ENCODE data around the gene AFG3L2. TPM values are rescaled to one million over a fixed set of nuclear protein-coding genes. Genes with fewer than 3 reads are reported as not detected.

AFG3L2 gene
- total RNA-seq, 1 experiment from 2014 or later: 73.5 TPM

- Histone ChIP-seq H2BK12ac (ENCODE audit: insufficient read length, low read depth, low read length) (no peak overlapping the region), H2BK120ac (ENCODE audit: low read depth, low read length, poor library complexity, severe bottlenecking) (no peak overlapping the region), H4K8ac (replicated peaks; ENCODE audit: insufficient read length, low read depth, low read length) (no peak overlapping the region), H3K9ac (ENCODE audit: extremely low read depth, insufficient read length, low read length) (no peak overlapping the region), H4K91ac (ENCODE audit: insufficient read length, low read depth, low read length) (no peak overlapping the region), H3K18ac (ENCODE audit: insufficient read length, low read depth, low read length) (peak overlapping the region; percentile 6), H2AFZ (ENCODE audit: low read length) (no peak overlapping the region), H3K23me2 (ENCODE audit: insufficient read length, low read depth, low read length, poor library complexity, severe bottlenecking) (no peaks in the 10 kb centered on the region), H2AK5ac (ENCODE audit: insufficient read length, low read length) (no peak overlapping the region), H3K27me3 (ENCODE audit: insufficient read depth, low read length) (no peaks in the 10 kb centered on the region), H3K4me2 (ENCODE audit: insufficient read depth, insufficient read length, low read length) (peak overlapping the region; percentile 17), H3K23ac (ENCODE audit: insufficient read length, low read depth, low read length) (no peak overlapping the region), H3K4ac (ENCODE audit: low read depth, low read length) (no peak overlapping the region), H3K79me1 (ENCODE audit: insufficient read depth, low read depth, low read length, poor library complexity, severe bottlenecking) (no peaks in the 10 kb centered on the region), H3K14ac (ENCODE audit: insufficient read depth, low read length) (no peak overlapping the region), H4K5ac (ENCODE audit: insufficient read length, low read depth, low read length) (no peak overlapping the region), H2BK20ac (ENCODE audit: low read depth, low read length, poor library complexity, severe bottlenecking) (no peak overlapping the region), H3K9me3 (ENCODE audit: control insufficient read depth, low read depth, low read length) (no peaks in the 10 kb centered on the region), H4K20me1 (ENCODE audit: control insufficient read depth, insufficient read depth, insufficient read length) (no peaks in the 10 kb centered on the region), H3K56ac (ENCODE audit: insufficient read length, low read depth, low read length) (no peak overlapping the region), H2BK5ac (ENCODE audit: insufficient read length, low read length) (no peak overlapping the region), H3T11ph (ENCODE audit: low read length) (no peak overlapping the region), H3K4me1 (ENCODE audit: insufficient read depth, low read length) (peaks cover 33% of the 10 kb centered on the region; the same call in 1 of the 2 replicates), H3K79me2 (ENCODE audit: insufficient read depth, low read length) (no peaks in the 10 kb centered on the region), H2BK15ac (ENCODE audit: low read depth, low read length) (no peak overlapping the region), H3K27ac (ENCODE audit: insufficient read length, low read depth, low read length) (peak overlapping the region; percentile 0)
- DNase-seq: no peak
- Mint-ChIP-seq H3K27ac (peak overlapping the region; percentile 93 to 99 (median 94)), H3K36me3 (ENCODE audit: insufficient read depth in 1 of 3, low read depth in 3 of 3) (peaks cover 12 to 19% (median 14%) of the 10 kb centered on the region in 3 experiments), H3K9me3 (peaks cover 0 to 5% of the 10 kb centered on the region in 2 experiments; a peak in 2 of 5 replicates), H3K4me1 (peaks cover 50 to 57% of the 10 kb centered on the region in 2 experiments), H3K4me3 (peak overlapping the region; percentile 34 to 71), H3K27me3 (ENCODE audit: low read depth) (no peaks in the 10 kb centered on the region)
- TF ChIP-seq CTCF (conservative IDR thresholded peaks at IDR 0.05): no peak
- no CpG with 5 or more reads among the region's 2 CpGs for WGBS (ENCODE audit: extremely low coverage, insufficient read length, low lambda C conversion rate)
Measured at GRCh38 chr18:12334863-12335262, 42.2 kb downstream of the AFG3L2 start.
